H1 (cell line): ENCODE data around the gene NOC2L. TPM values are rescaled to one million over a fixed set of nuclear protein-coding genes. Genes with fewer than 3 reads are reported as not detected.

ENCODE experiments used
- CEBPB ChIP-seq: IDR thresholded peaks from 2 replicates; pipeline ENCODE4 v1.6.1; 2012; ENCODE audit warnings: low read depth, low read length
- CREB1 ChIP-seq: IDR thresholded peaks from 2 replicates; pipeline ENCODE4 v1.6.1; 2012; ENCODE audit warnings: inconsistent platforms
- KDM1A ChIP-seq: fragments of 200-600, 300-600 bp; sonication (generic); IDR thresholded peaks from 2 replicates; pipeline ENCODE4 v1.7.1; 2016; ENCODE audit warnings: mild to moderate bottlenecking, low read length, borderline replicate concordance
- RXRA ChIP-seq: IDR thresholded peaks from 2 replicates; pipeline ENCODE4 v1.6.1; 2011; ENCODE audit warnings: low read depth, mild to moderate bottlenecking, low read length, moderate library complexity; ENCODE audit not compliant: insufficient read depth
- polyA plus RNA-seq, 7 experiments: library from polyadenylated mRNA; depleted of rRNA in 3 of 7; stranded (reverse) in 5 of 7; unstranded in 2 of 7; fragments of >200 nt in 5 of 7; fragments of 200-250 nt in 2 of 7; gene quantifications; 1 replicate in 5 of 7; 2 replicates in 1 of 7; 4 replicates in 1 of 7; pipeline versions ENCODE4 v1.2.1 to v1.2.3, GENCODE V29; 2011 to 2013; ENCODE audit warnings: missing spikeins in 2 of 7, mixed read lengths in 2 of 7
- total RNA-seq: library from RNA; stranded (reverse); fragmentation: NEBNext Ultra II Directional; extraction: Animal tissue kit (Norgen Biotek cat#: 25700); gene quantifications from 2 replicates; pipeline ENCODE4 v1.2.1, GENCODE V29; 2021

NOC2L gene
- total and polyA plus RNA-seq, 2 of the 8 experiments (the other 6 are each of a cell fraction or from before 2014, with no cell fraction given), result 74.7 to 130 TPM

- TF ChIP-seq RXRA, result no peak
- no peak for TF ChIP-seq KDM1A
- TF ChIP-seq CEBPB, result no peak
- TF ChIP-seq CREB1, result no peak
Measured at GRCh38 chr1:953524-954320, 5.3 kb downstream of the NOC2L start (continued).
